ENCODE data around the gene C17orf113.

DNA sequence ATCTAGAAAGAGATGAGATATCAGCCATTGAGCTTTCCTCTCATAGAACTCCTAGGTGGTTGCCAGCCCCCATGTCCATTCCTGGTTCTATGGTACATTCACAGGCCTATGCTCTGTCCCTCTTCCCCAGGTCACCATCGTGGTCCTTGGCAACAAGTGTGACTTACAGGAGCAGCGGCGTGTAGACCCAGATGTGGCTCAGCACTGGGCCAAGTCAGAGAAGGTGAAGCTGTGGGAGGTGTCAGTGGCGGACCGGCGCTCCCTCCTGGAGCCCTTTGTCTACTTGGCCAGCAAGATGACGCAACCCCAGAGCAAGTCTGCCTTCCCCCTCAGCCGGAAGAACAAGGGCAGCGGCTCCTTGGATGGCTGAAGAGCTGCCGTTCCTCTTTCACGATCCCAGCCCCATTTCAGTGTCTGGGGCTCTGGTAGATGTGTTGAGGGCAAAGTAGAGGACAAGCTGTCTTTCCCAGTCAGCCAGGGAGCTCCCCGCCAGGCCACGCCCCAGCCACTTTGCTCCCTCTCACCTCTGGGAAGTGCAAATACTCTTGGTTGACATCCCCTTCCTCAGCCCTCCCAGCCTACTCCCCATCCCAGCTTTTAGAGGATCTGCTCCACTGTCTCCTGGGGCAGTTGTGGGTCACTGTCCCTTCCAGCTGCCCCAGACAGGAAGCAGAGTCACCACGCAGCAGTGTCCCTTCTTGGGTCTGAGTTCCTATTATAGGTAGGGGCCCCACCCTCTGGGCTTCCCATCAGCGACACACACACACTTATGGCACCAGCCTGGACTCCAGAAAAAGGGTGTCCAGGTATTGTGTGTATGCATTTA is 26.7 kb downstream of the C17orf113 start:
- TF ChIP-seq EP300 (IDR thresholded peaks at IDR 0.05) = no peak
- TF ChIP-seq, protein P1, sequence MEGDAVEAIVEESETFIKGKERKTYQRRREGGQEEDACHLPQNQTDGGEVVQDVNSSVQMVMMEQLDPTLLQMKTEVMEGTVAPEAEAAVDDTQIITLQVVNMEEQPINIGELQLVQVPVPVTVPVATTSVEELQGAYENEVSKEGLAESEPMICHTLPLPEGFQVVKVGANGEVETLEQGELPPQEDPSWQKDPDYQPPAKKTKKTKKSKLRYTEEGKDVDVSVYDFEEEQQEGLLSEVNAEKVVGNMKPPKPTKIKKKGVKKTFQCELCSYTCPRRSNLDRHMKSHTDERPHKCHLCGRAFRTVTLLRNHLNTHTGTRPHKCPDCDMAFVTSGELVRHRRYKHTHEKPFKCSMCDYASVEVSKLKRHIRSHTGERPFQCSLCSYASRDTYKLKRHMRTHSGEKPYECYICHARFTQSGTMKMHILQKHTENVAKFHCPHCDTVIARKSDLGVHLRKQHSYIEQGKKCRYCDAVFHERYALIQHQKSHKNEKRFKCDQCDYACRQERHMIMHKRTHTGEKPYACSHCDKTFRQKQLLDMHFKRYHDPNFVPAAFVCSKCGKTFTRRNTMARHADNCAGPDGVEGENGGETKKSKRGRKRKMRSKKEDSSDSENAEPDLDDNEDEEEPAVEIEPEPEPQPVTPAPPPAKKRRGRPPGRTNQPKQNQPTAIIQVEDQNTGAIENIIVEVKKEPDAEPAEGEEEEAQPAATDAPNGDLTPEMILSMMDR (IDR thresholded peaks at IDR 0.05) = no peak
- no peak for TF ChIP-seq POLR2AphosphoS5 (IDR thresholded peaks at IDR 0.05)
- TF ChIP-seq POLR2A (IDR thresholded peaks at IDR 0.05; ENCODE audit: low read depth) = no peak

All from esophagus muscularis mucosa (tissue), 4 donors.